Progenitor cell of endocrine pancreas (in vitro differentiated cells): ENCODE data around the gene PHF10. TPM values are rescaled to one million over a fixed set of nuclear protein-coding genes. Genes with fewer than 3 reads are reported as not detected.

ENCODE experiments used
- DNase-seq: peaks from one replicate; pipeline ENCODE4 v3.0.0; 2021; ENCODE audit warnings: low spot score; ENCODE audit not compliant: unreplicated experiment
- H3K27ac Mint-ChIP-seq: 2 replicates; pipeline ENCODE4 v1.8.0; 2021; ENCODE audit warnings: mild to moderate bottlenecking, moderate library complexity, mixed read lengths
- H3K27me3 Mint-ChIP-seq: 2 replicates; pipeline ENCODE4 v1.8.0; 2021; ENCODE audit warnings: mixed read lengths
- H3K36me3 Mint-ChIP-seq: 2 replicates; pipeline ENCODE4 v1.8.0; 2022; ENCODE audit warnings: mixed read lengths; ENCODE audit not compliant: insufficient read depth
- H3K4me1 Mint-ChIP-seq: 2 replicates; pipeline ENCODE4 v1.8.0; 2021; ENCODE audit warnings: low read depth, mixed read lengths
- H3K4me3 Mint-ChIP-seq: 2 replicates; pipeline ENCODE4 v1.8.0; 2021; ENCODE audit warnings: low read depth, mild to moderate bottlenecking, moderate library complexity, mixed read lengths
- H3K9me3 Mint-ChIP-seq: 2 replicates; pipeline ENCODE4 v1.8.0; 2021; ENCODE audit warnings: low read depth, mixed read lengths
- total RNA-seq: library from RNA; stranded (reverse); gene quantifications from 2 replicates; pipeline ENCODE4 v1.2.1, GENCODE V29; 2021
- TF ChIP-seq, protein P1 (sequence below): fragments of 200-600 bp; sonication (generic); IDR thresholded peaks from one replicate; pipeline ENCODE4 v1.5.0; 2021; ENCODE audit warnings: antibody characterized with exemption, mild to moderate bottlenecking; ENCODE audit not compliant: unreplicated experiment

Gene PHF10
- total RNA-seq, 1 donor from 2014 or later: 105 TPM

- TF ChIP-seq, protein P1, sequence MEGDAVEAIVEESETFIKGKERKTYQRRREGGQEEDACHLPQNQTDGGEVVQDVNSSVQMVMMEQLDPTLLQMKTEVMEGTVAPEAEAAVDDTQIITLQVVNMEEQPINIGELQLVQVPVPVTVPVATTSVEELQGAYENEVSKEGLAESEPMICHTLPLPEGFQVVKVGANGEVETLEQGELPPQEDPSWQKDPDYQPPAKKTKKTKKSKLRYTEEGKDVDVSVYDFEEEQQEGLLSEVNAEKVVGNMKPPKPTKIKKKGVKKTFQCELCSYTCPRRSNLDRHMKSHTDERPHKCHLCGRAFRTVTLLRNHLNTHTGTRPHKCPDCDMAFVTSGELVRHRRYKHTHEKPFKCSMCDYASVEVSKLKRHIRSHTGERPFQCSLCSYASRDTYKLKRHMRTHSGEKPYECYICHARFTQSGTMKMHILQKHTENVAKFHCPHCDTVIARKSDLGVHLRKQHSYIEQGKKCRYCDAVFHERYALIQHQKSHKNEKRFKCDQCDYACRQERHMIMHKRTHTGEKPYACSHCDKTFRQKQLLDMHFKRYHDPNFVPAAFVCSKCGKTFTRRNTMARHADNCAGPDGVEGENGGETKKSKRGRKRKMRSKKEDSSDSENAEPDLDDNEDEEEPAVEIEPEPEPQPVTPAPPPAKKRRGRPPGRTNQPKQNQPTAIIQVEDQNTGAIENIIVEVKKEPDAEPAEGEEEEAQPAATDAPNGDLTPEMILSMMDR: no peak
- no peaks in the 10 kb centered on the region for H3K4me1 Mint-ChIP-seq
- DNase-seq: no peak
- no peak overlapping the region for H3K27ac Mint-ChIP-seq
- no peak overlapping the region for H3K4me3 Mint-ChIP-seq
- H3K36me3 Mint-ChIP-seq: peaks cover 12% of the 10 kb centered on the region
- no peaks in the 10 kb centered on the region for H3K9me3 Mint-ChIP-seq
- H3K27me3 Mint-ChIP-seq: no peaks in the 10 kb centered on the region
These were observed 56.6 kb downstream of the PHF10 start for GRCh38 chr6:169667716-169668115.

- Mint-ChIP-seq H3K27ac (no peak overlapping the region), H3K4me1 (no peaks in the 10 kb centered on the region), H3K4me3 (no peak overlapping the region), H3K36me3 (peaks cover 10% of the 10 kb centered on the region), H3K9me3 (no peaks in the 10 kb centered on the region), H3K27me3 (no peaks in the 10 kb centered on the region)
- TF ChIP-seq, protein P1: no peak
- DNase-seq: no peak
These were observed 57.9 kb downstream of the PHF10 start for GRCh38 chr6:169666441-169666840.

- Mint-ChIP-seq H3K27me3 (no peaks in the 10 kb centered on the region), H3K4me1 (no peaks in the 10 kb centered on the region), H3K27ac (peak overlapping the region; percentile 54)
These were observed 59.0 kb downstream of the PHF10 start for GRCh38 chr6:169665289-169665688.

DNA sequence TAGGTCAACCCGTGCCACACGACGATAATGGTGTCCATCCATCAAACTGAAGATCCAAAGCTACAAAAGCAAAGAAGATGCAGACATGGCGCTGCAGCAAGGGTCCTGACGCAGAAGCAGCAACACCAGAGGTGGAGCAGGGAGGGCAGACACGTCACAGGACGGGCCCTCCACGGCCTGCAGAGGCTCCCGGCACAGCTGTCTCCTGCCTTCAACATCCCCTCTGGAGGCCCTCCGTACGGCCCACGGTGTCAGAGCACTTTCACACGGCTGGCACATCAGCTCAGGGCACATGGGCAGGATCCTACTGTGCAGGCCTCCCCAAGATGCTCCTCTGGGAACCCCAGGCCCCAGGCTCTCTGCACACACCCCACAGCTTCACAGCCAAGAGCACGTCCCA, 60.1 kb downstream of the PHF10 start:
- H3K36me3 Mint-ChIP-seq: peaks cover 15% of the 10 kb centered on the region

More at GRCh38 chr6:169665289-169665688, 59.0 kb downstream of the PHF10 start:
- H3K36me3 Mint-ChIP-seq: peaks cover 10% of the 10 kb centered on the region
- H3K4me3 Mint-ChIP-seq: no peak overlapping the region
- no peaks in the 10 kb centered on the region for H3K9me3 Mint-ChIP-seq
- TF ChIP-seq, protein P1: no peak
- no peak for DNase-seq

GRCh38 chr6:169663468-169663867, 60.8 kb downstream of the PHF10 start:
- TF ChIP-seq, protein P1: no peak
- H3K36me3 Mint-ChIP-seq: peaks cover 19% of the 10 kb centered on the region
- H3K27ac Mint-ChIP-seq: no peak overlapping the region
- no peaks in the 10 kb centered on the region for H3K27me3 Mint-ChIP-seq
- H3K4me3 Mint-ChIP-seq: no peak overlapping the region
- no peaks in the 10 kb centered on the region for H3K9me3 Mint-ChIP-seq
- DNase-seq: no peak
- H3K4me1 Mint-ChIP-seq: no peaks in the 10 kb centered on the region

More for the DNA sequence above, 60.1 kb downstream of the PHF10 start:
- H3K27ac Mint-ChIP-seq: no peak overlapping the region
- H3K4me1 Mint-ChIP-seq: no peaks in the 10 kb centered on the region
- TF ChIP-seq, protein P1: no peak
- H3K4me3 Mint-ChIP-seq: no peak overlapping the region
- H3K9me3 Mint-ChIP-seq: no peaks in the 10 kb centered on the region
- H3K27me3 Mint-ChIP-seq: no peaks in the 10 kb centered on the region
- DNase-seq: no peak
